Mesothelial cell of epicardium (in vitro differentiated cells): ENCODE results near the gene ZNF575. TPM values are rescaled to one million over a fixed set of nuclear protein-coding genes. Genes with fewer than 3 reads are reported as not detected.

Source experiments
- DNase-seq, 2 experiments: peaks; one replicate each; pipeline ENCODE4 v3.0.0; 2021; ENCODE audit warnings: low spot score in 2 of 2; ENCODE audit not compliant: unreplicated experiment in 2 of 2
- H3K27ac Mint-ChIP-seq: 2 replicates; pipeline ENCODE4 v1.8.0; 2021; ENCODE audit warnings: mixed read lengths
- H3K27me3 Mint-ChIP-seq: 2 replicates; pipeline ENCODE4 v1.8.0; 2021; ENCODE audit warnings: low read depth, mixed read lengths
- H3K36me3 Mint-ChIP-seq: 2 replicates; pipeline ENCODE4 v1.8.0; 2021; ENCODE audit warnings: mixed read lengths
- H3K4me1 Mint-ChIP-seq: 2 replicates; pipeline ENCODE4 v1.8.0; 2021; ENCODE audit warnings: mixed read lengths
- H3K4me3 Mint-ChIP-seq: 2 replicates; pipeline ENCODE4 v1.8.0; 2021; ENCODE audit warnings: mild to moderate bottlenecking, moderate library complexity, mixed read lengths
- H3K9me3 Mint-ChIP-seq: 2 replicates; pipeline ENCODE4 v1.8.0; 2021; ENCODE audit warnings: mixed read lengths
- CTCF ChIP-seq: fragments of 200-600 bp; sonication (generic); IDR thresholded peaks from one replicate; pipeline ENCODE4 v1.5.0; 2021; ENCODE audit warnings: antibody characterized with exemption; ENCODE audit not compliant: unreplicated experiment
- total RNA-seq: library from RNA; stranded (reverse); gene quantifications from 3 replicates; pipeline ENCODE4 v1.2.1, GENCODE V29; 2021

ZNF575 gene
- total RNA-seq, 1 donor from 2014 or later = 2.3 TPM

- H3K36me3 Mint-ChIP-seq = peaks cover 21% of the 10 kb centered on the region
- no peak for TF ChIP-seq CTCF
- no peaks in the 10 kb centered on the region for H3K27me3 Mint-ChIP-seq
- peak overlapping the region; percentile 79 for H3K27ac Mint-ChIP-seq
- peaks cover 14% of the 10 kb centered on the region for H3K4me1 Mint-ChIP-seq
- no peaks in the 10 kb centered on the region for H3K9me3 Mint-ChIP-seq
- no peak for DNase-seq
- H3K4me3 Mint-ChIP-seq = no peak overlapping the region
Observed at GRCh38 chr19:43498233-43498842, 34.6 kb upstream of the ZNF575 start.

- no peak for TF ChIP-seq CTCF
- H3K27me3 Mint-ChIP-seq = no peaks in the 10 kb centered on the region
- no peaks in the 10 kb centered on the region for H3K9me3 Mint-ChIP-seq
- DNase-seq = no peak
- H3K27ac Mint-ChIP-seq = peak overlapping the region; percentile 79
- H3K36me3 Mint-ChIP-seq = peaks cover 18% of the 10 kb centered on the region
- H3K4me3 Mint-ChIP-seq = no peak overlapping the region
- peaks cover 19% of the 10 kb centered on the region for H3K4me1 Mint-ChIP-seq
Observed at GRCh38 chr19:43499042-43499441, 33.9 kb upstream of the ZNF575 start.

- Mint-ChIP-seq H3K4me3 (peak overlapping the region; percentile 42), H3K27me3 (no peaks in the 10 kb centered on the region), H3K9me3 (no peaks in the 10 kb centered on the region), H3K27ac (no peak overlapping the region), H3K4me1 (peaks cover 19% of the 10 kb centered on the region), H3K36me3 (peaks cover 7% of the 10 kb centered on the region)
- TF ChIP-seq CTCF = no peak
- DNase-seq = no peak
Observed at GRCh38 chr19:43501661-43502418, 31.1 kb upstream of the ZNF575 start.

- Mint-ChIP-seq H3K4me1 (peaks cover 19% of the 10 kb centered on the region), H3K9me3 (no peaks in the 10 kb centered on the region), H3K27me3 (no peaks in the 10 kb centered on the region), H3K4me3 (peak overlapping the region; percentile 84), H3K27ac (peak overlapping the region; percentile 96), H3K36me3 (peaks cover 6% of the 10 kb centered on the region)
- no peak for DNase-seq
- TF ChIP-seq CTCF = no peak
Observed at GRCh38 chr19:43502419-43502976, 30.5 kb upstream of the ZNF575 start.

- H3K4me3 Mint-ChIP-seq = peak overlapping the region; percentile 84
- peaks cover 10% of the 10 kb centered on the region for H3K36me3 Mint-ChIP-seq
- DNase-seq = peak; percentile 97
- H3K9me3 Mint-ChIP-seq = no peaks in the 10 kb centered on the region
- H3K4me1 Mint-ChIP-seq = peaks cover 17% of the 10 kb centered on the region
- no peaks in the 10 kb centered on the region for H3K27me3 Mint-ChIP-seq
- TF ChIP-seq CTCF = no peak
- H3K27ac Mint-ChIP-seq = peak overlapping the region; percentile 96
Observed at GRCh38 chr19:43503501-43504425, 29.2 kb upstream of the ZNF575 start.
